ENCODE measurements around the gene OTOL1. TPM values are rescaled to one million over a fixed set of nuclear protein-coding genes. Genes with fewer than 3 reads are reported as not detected.
"Not testable (repeated sequence)": the region's sequence is repeated elsewhere in the genome, so short reads cannot be mapped to it uniquely, and the experiment has no call there.

Gene OTOL1
- total RNA-seq: not detected

- ChIA-PET POLR2A (no interaction called here), CTCF (no interaction called here)
- Mint-ChIP-seq H3K4me3 (no peak within 1 kb of the TSS), H3K9me3 (no peaks in the 10 kb centered on the region), H3K36me3 (ENCODE audit: low read depth) (no peaks in the 10 kb centered on the region), H3K27ac (no peak within 1 kb of the TSS), H3K27me3 (no peaks in the 10 kb centered on the region), H3K4me1 (no peaks in the 10 kb centered on the region)
- no peak for DNase-seq
Measured at GRCh38 chr3:161496508-161496907, at the start of gene OTOL1. OTOL1 (plus strand) TSS chr3:161496808; CDS start chr3:161496808, 0 bp downstream.

DNA sequence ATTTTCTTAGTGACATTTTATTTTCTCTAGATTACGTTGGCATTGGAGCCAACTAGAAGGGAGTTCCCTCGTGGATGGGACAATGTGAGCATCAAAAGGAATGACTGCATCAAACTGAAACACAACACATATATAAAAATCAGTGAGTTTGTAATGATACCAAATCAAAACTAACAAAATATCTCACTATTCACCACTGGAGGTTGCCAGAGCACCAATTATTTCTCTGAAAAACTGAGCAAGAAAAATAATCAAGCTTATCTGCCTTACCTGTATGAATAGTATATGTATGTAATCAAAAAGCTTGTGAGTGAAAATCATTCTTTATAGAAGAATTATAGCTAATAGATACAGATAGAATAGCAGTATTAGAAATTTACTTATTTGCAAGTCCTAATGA is 46.8 kb upstream of the OTOL1 start:
- ChIA-PET POLR2A (no interaction called here), CTCF (no interaction called here)
- no peaks in the 10 kb centered on the region for H3K4me1 Mint-ChIP-seq
- no peaks in the 10 kb centered on the region for H3K9me3 Mint-ChIP-seq
- no peak overlapping the region for H3K27ac Mint-ChIP-seq
- peaks cover under 1% of the 10 kb centered on the region for H3K27me3 Mint-ChIP-seq
- DNase-seq: no peak
- no peak overlapping the region for H3K4me3 Mint-ChIP-seq
- H3K36me3 Mint-ChIP-seq (ENCODE audit: low read depth): no peaks in the 10 kb centered on the region

DNA sequence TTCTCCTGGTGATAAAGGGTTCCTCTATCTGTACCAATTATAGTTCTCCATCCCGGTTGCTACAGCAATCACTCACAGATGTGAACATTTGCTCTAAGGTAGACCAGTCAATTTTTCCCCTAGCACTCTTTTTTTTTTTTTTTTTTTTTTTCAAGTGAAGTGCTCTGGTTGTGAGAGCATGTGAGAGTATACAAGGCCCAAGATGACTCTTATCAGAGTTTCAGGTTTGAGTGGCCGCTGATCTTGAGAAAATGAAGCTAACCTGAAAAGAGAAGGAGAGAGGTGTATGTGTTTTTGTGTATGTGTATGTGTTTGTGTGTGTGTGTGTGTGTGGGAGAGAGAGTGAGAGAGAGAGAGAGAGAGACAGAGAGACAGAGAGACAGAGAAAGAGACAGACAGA is 44.4 kb upstream of the OTOL1 start:
- Mint-ChIP-seq H3K36me3 (ENCODE audit: low read depth) (no peaks in the 10 kb centered on the region), H3K9me3 (no peaks in the 10 kb centered on the region), H3K27ac (no peak overlapping the region), H3K27me3 (no peaks in the 10 kb centered on the region), H3K4me1 (no peaks in the 10 kb centered on the region), H3K4me3 (no peak overlapping the region)
- CTCF ChIA-PET: no interaction called here
- POLR2A ChIA-PET: no interaction called here
- no peak for DNase-seq

DNA sequence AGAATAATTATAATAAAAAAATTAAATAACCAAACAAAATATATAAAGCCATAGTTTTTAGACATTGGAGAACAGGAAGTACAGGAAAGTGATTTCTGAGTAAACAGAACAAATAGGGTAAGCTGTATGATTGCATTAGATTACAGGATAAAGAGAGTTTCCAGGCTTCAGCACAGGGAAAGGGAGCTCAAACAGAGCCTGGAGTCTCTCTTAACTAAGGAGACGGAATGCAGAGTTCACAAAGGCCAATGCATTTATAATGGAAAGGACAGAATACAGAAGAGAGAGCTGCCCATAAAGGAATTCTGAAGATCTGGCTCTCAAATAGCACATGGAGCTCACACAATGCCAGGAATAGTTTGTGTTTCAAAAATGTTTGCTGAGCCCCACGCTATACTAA is 42.0 kb upstream of the OTOL1 start:
- Mint-ChIP-seq H3K36me3 (ENCODE audit: low read depth) (no peaks in the 10 kb centered on the region), H3K4me1 (no peaks in the 10 kb centered on the region), H3K27me3 (no peaks in the 10 kb centered on the region), H3K9me3 (no peaks in the 10 kb centered on the region), H3K27ac (no peak overlapping the region), H3K4me3 (no peak overlapping the region)
- ChIA-PET CTCF (no interaction called here), POLR2A (interaction anchor here (0.6 kb wide), 1 partner anchor 224 kb away, joined by 3 read pairs; no protein-coding TSS in a partner anchor)
- DNase-seq: no peak

GRCh38 chr3:161455962-161456361 is 40.6 kb upstream of the OTOL1 start:
- CTCF ChIA-PET: no interaction called here
- no peaks in the 10 kb centered on the region for H3K9me3 Mint-ChIP-seq
- POLR2A ChIA-PET: no interaction called here
- no peak for DNase-seq
- H3K27ac Mint-ChIP-seq: no peak overlapping the region
- no peaks in the 10 kb centered on the region for H3K27me3 Mint-ChIP-seq
- no peaks in the 10 kb centered on the region for H3K36me3 Mint-ChIP-seq (ENCODE audit: low read depth)
- H3K4me1 Mint-ChIP-seq: no peaks in the 10 kb centered on the region
- H3K4me3 Mint-ChIP-seq: no peak overlapping the region

- Mint-ChIP-seq H3K4me3 (no peak overlapping the region), H3K27me3 (peaks cover 2% of the 10 kb centered on the region), H3K9me3 (peaks cover 2% of the 10 kb centered on the region), H3K4me1 (no peaks in the 10 kb centered on the region), H3K27ac (no peak overlapping the region), H3K36me3 (ENCODE audit: low read depth) (no peaks in the 10 kb centered on the region)
- DNase-seq: no peak
- ChIA-PET POLR2A (no interaction called here), CTCF (no interaction called here)
Measured at GRCh38 chr3:161462138-161462537, 34.5 kb upstream of the OTOL1 start.

DNA sequence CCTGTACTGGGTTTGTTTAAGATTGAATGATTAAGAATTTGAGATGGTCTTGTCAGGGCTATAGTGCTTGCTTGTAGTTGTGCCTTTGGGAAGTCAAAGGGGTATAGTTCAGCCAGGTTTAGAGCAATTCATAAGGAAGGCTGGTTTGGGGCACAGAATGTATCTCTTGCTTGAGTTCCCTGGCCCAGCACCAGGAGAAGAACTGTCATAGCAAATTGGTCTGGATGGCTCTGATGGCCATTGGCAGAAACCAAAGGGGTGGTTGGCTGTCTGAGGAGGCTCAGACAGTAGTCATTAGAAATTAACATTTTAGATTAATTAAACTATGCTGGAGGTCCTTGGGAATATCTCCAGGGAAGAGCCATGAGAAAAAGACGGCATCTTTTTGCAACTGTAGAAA is 25.4 kb upstream of the OTOL1 start:
- no peak overlapping the region for H3K27ac Mint-ChIP-seq
- no peaks in the 10 kb centered on the region for H3K27me3 Mint-ChIP-seq
- CTCF ChIA-PET: no interaction called here
- no peaks in the 10 kb centered on the region for H3K36me3 Mint-ChIP-seq (ENCODE audit: low read depth)
- no peak for DNase-seq
- H3K9me3 Mint-ChIP-seq: no peaks in the 10 kb centered on the region
- no peaks in the 10 kb centered on the region for H3K4me1 Mint-ChIP-seq
- POLR2A ChIA-PET: no interaction called here
- no peak overlapping the region for H3K4me3 Mint-ChIP-seq

GRCh38 chr3:161474139-161474538 is 22.5 kb upstream of the OTOL1 start:
- no peaks in the 10 kb centered on the region for H3K4me1 Mint-ChIP-seq
- H3K27ac Mint-ChIP-seq: no peak overlapping the region
- DNase-seq: no peak
- CTCF ChIA-PET: no interaction called here
- no peaks in the 10 kb centered on the region for H3K36me3 Mint-ChIP-seq (ENCODE audit: low read depth)
- no peak overlapping the region for H3K4me3 Mint-ChIP-seq
- no peaks in the 10 kb centered on the region for H3K27me3 Mint-ChIP-seq
- POLR2A ChIA-PET: no interaction called here
- no peaks in the 10 kb centered on the region for H3K9me3 Mint-ChIP-seq

DNA sequence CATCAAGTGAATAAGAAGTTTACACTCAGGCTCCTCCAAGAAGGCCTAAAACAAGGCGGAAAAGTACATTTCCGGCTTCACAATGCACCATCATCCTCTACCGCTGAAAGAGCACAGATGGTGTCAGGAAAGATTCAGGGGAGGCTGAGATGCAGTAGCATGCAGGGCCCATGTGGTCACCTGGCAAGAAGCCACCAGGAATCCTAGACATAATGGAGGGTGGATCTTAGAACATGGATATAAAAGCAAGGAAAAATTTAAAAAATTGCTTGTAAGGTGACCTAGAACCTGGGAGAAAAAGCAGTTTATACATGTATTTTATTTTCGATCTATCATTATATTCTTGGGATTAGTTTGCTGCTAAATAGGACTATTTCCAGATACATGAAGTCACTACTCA is 21.9 kb upstream of the OTOL1 start:
- no peak for DNase-seq
- ChIA-PET CTCF (no interaction called here), POLR2A (no interaction called here)
- Mint-ChIP-seq H3K9me3 (no peaks in the 10 kb centered on the region), H3K27me3 (no peaks in the 10 kb centered on the region), H3K4me1 (no peaks in the 10 kb centered on the region), H3K4me3 (no peak overlapping the region), H3K36me3 (ENCODE audit: low read depth) (no peaks in the 10 kb centered on the region), H3K27ac (no peak overlapping the region)

DNA sequence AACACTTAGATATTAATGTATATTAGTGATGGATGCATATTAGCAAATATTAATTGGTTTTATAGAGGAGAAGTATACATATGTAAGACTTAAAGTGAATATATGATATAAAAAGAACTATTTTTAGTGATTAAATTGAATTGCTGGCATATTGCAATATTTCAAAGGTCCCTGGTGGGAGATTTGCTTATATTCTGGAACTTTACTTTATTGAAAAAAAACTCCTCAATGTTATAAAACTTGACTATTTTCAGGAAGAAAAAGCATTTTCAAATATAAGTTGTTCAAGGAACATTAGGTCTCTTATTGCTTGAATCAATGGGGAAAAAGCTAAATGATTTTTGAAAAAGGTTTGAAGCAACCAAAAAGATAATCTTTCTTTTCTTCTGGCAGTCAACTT is 21.4 kb upstream of the OTOL1 start:
- Mint-ChIP-seq H3K36me3 (ENCODE audit: low read depth) (no peaks in the 10 kb centered on the region), H3K27ac (no peak overlapping the region), H3K27me3 (no peaks in the 10 kb centered on the region), H3K9me3 (no peaks in the 10 kb centered on the region), H3K4me1 (no peaks in the 10 kb centered on the region), H3K4me3 (no peak overlapping the region)
- POLR2A ChIA-PET: no interaction called here
- DNase-seq: no peak
- CTCF ChIA-PET: no interaction called here

DNA sequence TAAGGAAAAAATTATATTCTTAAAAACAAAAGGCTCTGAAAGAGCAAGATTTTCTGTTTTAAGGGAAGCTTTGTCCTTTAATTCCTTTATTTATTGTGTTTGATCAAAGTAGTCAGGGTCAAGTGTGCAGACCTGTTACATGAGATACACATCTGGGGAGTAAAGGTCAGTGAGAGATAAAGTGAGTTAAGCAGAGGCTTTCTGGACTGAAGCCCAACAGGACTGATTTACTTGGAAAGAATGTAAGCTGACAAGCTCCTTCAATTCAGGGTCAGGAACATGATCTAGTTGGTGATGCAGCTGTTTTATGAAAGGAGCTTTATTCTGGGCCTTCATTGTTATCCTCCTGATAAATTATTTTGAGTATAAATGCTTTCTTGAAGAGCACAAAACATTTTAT is 20.7 kb upstream of the OTOL1 start:
- POLR2A ChIA-PET: no interaction called here
- H3K4me1 Mint-ChIP-seq: no peaks in the 10 kb centered on the region
- CTCF ChIA-PET: no interaction called here
- H3K27me3 Mint-ChIP-seq: no peaks in the 10 kb centered on the region
- H3K36me3 Mint-ChIP-seq (ENCODE audit: low read depth): no peaks in the 10 kb centered on the region
- H3K4me3 Mint-ChIP-seq: no peak overlapping the region
- H3K9me3 Mint-ChIP-seq: no peaks in the 10 kb centered on the region
- no peak for DNase-seq
- no peak overlapping the region for H3K27ac Mint-ChIP-seq

DNA sequence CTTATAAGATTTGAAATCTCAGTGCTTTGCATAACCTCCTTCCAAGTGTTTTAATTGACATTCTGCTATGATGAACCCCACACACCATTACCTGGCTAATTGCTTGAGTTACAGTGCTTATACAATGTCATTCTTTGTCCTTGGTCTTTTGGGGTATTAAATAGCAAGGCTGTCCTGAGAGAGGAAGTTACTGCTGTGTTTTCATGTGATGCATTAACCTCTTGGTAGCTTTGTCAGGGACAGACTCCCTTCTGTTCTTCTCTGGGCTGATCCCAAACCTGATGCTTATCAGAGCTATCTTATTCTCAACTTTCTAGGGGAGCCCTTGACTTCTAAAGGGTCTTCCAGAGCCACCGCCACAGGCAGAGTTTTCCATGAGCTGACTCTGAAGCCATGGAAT is 12.4 kb upstream of the OTOL1 start:
- Mint-ChIP-seq H3K27ac (no peak overlapping the region), H3K4me1 (no peaks in the 10 kb centered on the region), H3K4me3 (no peak overlapping the region), H3K27me3 (peaks cover 5% of the 10 kb centered on the region), H3K36me3 (ENCODE audit: low read depth) (no peaks in the 10 kb centered on the region), H3K9me3 (no peaks in the 10 kb centered on the region)
- no peak for DNase-seq
- ChIA-PET POLR2A (no interaction called here), CTCF (no interaction called here)

- H3K9me3 Mint-ChIP-seq; H3K36me3 Mint-ChIP-seq (ENCODE audit: low read depth); POLR2A ChIA-PET; H3K4me1 Mint-ChIP-seq; H3K4me3 Mint-ChIP-seq; DNase-seq; CTCF ChIA-PET; H3K27ac Mint-ChIP-seq; H3K27me3 Mint-ChIP-seq: not testable (repeated sequence)
Measured at GRCh38 chr3:161488284-161488683, 8.3 kb upstream of the OTOL1 start.

DNA sequence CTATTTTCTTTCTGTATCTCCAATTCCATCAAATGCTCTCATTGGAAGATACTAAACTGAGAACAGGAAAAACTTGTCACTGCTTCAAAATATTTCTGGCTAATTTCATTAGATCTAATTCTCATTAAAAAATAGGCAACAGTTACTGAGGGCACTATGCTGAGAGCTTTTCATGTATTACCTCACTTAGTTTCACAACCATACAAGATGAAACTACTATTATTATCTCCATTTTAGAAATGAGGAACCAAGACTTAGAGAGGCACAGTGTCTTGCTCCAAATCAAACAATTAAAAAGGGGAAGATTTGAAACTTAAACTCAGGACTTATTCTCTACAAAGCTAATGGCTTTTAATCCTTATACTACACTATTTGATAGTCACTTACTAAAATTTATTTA is 7.2 kb upstream of the OTOL1 start:
- DNase-seq: no peak
- Mint-ChIP-seq H3K4me1 (no peaks in the 10 kb centered on the region), H3K9me3 (no peaks in the 10 kb centered on the region), H3K27ac (no peak overlapping the region), H3K27me3 (peaks cover 5% of the 10 kb centered on the region), H3K4me3 (no peak overlapping the region), H3K36me3 (ENCODE audit: low read depth) (no peaks in the 10 kb centered on the region)
- CTCF ChIA-PET: no interaction called here
- POLR2A ChIA-PET: no interaction called here

- CTCF ChIA-PET; POLR2A ChIA-PET; H3K27me3 Mint-ChIP-seq; H3K27ac Mint-ChIP-seq; H3K36me3 Mint-ChIP-seq (ENCODE audit: low read depth); H3K4me1 Mint-ChIP-seq; H3K9me3 Mint-ChIP-seq; H3K4me3 Mint-ChIP-seq; DNase-seq: not testable (repeated sequence)
Measured at GRCh38 chr3:161490845-161491244, 5.8 kb upstream of the OTOL1 start.
